HCT116 (cell line): ENCODE data around the gene ARL2BP. TPM values are rescaled to one million over a fixed set of nuclear protein-coding genes. Genes with fewer than 3 reads are reported as not detected.

Source experiments
- ATAC-seq: fragments of 200-7000 bp; cut with Tn5 transposase; 2 replicates; pipeline ENCODE4 v1.9.1; 2020; ENCODE audit warnings: mild to moderate bottlenecking, moderate library complexity
- BruUV-seq: library from RNA; stranded (reverse); fragments of 400-500 nt; replicated peaks from 2 replicates; lab custom pipeline; 2021; lab: Mats Ljungman, UMichigan
- CTCF ChIA-PET: fragments of 300-600 bp; sonication (Branson Sonifier 250); formaldehyde crosslinking; loops from one replicate; lab custom pipeline; 2021; ENCODE audit warnings: antibody characterized with exemption; lab: Charles Lee
- POLR2A ChIA-PET: fragments of 300-600, 350-600 bp; sonication (Branson Sonifier 250); formaldehyde crosslinking; loops from one replicate; lab custom pipeline; 2021; ENCODE audit warnings: antibody characterized with exemption; lab: Charles Lee
- RAD21 ChIA-PET, 2 experiments: fragments of 300-600 bp; sonication (Branson Sonifier 250); formaldehyde crosslinking; loops; one replicate each; lab custom pipeline; 2023; ENCODE audit warnings: low total read pairs in 2 of 2; ENCODE audit not compliant: uncharacterized antibody in 2 of 2, unreplicated experiment in 2 of 2, low non-redundant PET in 1 of 2; lab: Charles Lee
- DNase-seq: peaks from one replicate; pipeline ENCODE4 v3.0.0-alpha.2; 2010; ENCODE audit warnings: low read depth, low spot score
- H2AFZ ChIP-seq: fragments of 200-600 bp; shearing (Covaris generic), sonication (generic); 2 replicates; pipeline ENCODE4 v1.6.1; 2017; ENCODE audit warnings: low read depth, mixed run types, mixed read lengths, antibody characterized with exemption, low read length; ENCODE audit not compliant: poor library complexity, severe bottlenecking
- H3K27ac ChIP-seq: 2 replicates; pipeline ENCODE4 v1.5.1; 2012; ENCODE audit warnings: low read depth, low read length
- H3K27me3 ChIP-seq: fragments of 200-600 bp; sonication (generic); 2 replicates; pipeline ENCODE4 v1.6.1; 2016; ENCODE audit warnings: mixed run types, low read length, mixed read lengths; ENCODE audit not compliant: insufficient read depth
- H3K36me3 ChIP-seq, 2 experiments: fragments of 200-500 bp in 1 of 2; fragments of 200-600 bp in 1 of 2; sonication (Bioruptor generic) in 1 of 2; sonication (generic) in 1 of 2; 2 replicates each; pipeline versions ENCODE4 v1.5.1 to v1.6.1; 2014 to 2016; ENCODE audit warnings: low read length in 2 of 2, inconsistent platforms in 1 of 2, mixed read lengths in 1 of 2, mixed run types in 1 of 2; ENCODE audit not compliant: insufficient read depth in 2 of 2, control insufficient read depth in 1 of 2
- H3K4me1 ChIP-seq, 2 experiments: fragments of 200-600 bp in 1 of 2; sonication (generic) in 1 of 2; 2 replicates each; pipeline versions ENCODE4 v1.5.1 to v1.6.1; 2012 to 2017; ENCODE audit warnings: low read length in 2 of 2, inconsistent platforms in 1 of 2, mild to moderate bottlenecking in 1 of 2, mixed read lengths in 1 of 2, mixed run types in 1 of 2, moderate library complexity in 1 of 2; ENCODE audit not compliant: insufficient read depth in 2 of 2, control insufficient read depth in 1 of 2
- H3K4me2 ChIP-seq: fragments of 200-600 bp; sonication (generic); 2 replicates; pipeline ENCODE4 v1.6.1; 2017; ENCODE audit warnings: mixed run types, low read length, mixed read lengths
- H3K4me3 ChIP-seq, 2 experiments: fragments of 200-600 bp in 1 of 2; sonication (generic) in 1 of 2; replicated peaks in 1 of 2; 2 replicates each; pipeline ENCODE4 v1.5.1; 2011 to 2016; ENCODE audit warnings: low read length in 2 of 2, control low read depth in 1 of 2, low read depth in 1 of 2, mild to moderate bottlenecking in 1 of 2, mixed read lengths in 1 of 2, mixed run types in 1 of 2
- H3K79me2 ChIP-seq: fragments of 200-600 bp; sonication (generic); 2 replicates; pipeline ENCODE4 v1.6.1; 2017; ENCODE audit warnings: mild to moderate bottlenecking, mixed run types, low read length, moderate library complexity, mixed read lengths; ENCODE audit not compliant: insufficient read depth
- H3K9ac ChIP-seq: fragments of 200-600 bp; sonication (generic); 2 replicates; pipeline ENCODE4 v1.6.1; 2016; ENCODE audit warnings: low read length, mixed read lengths
- H3K9me2 ChIP-seq: fragments of 200-600 bp; sonication (generic), shearing (Covaris generic); 2 replicates; pipeline ENCODE4 v1.6.1; 2017; ENCODE audit warnings: mixed run types, mild to moderate bottlenecking, moderate library complexity; ENCODE audit not compliant: insufficient read depth
- H3K9me3 ChIP-seq, 2 experiments: fragments of 200-500 bp in 1 of 2; fragments of 200-600 bp in 1 of 2; sonication (Bioruptor generic) in 1 of 2; sonication (generic) in 1 of 2; 2 replicates each; pipeline ENCODE4 v1.6.1; 2014 to 2017; ENCODE audit warnings: low read length in 2 of 2, mixed read lengths in 2 of 2, inconsistent platforms in 1 of 2, low read depth in 1 of 2, mild to moderate bottlenecking in 1 of 2, mixed run types in 1 of 2, moderate library complexity in 1 of 2; ENCODE audit not compliant: control insufficient read depth in 1 of 2, insufficient read depth in 1 of 2
- H4K20me1 ChIP-seq: fragments of 200-600 bp; sonication (generic), shearing (Covaris generic); 2 replicates; pipeline ENCODE4 v1.6.1; 2017; ENCODE audit warnings: mixed run types, mild to moderate bottlenecking, moderate library complexity; ENCODE audit not compliant: insufficient read depth
- CBX3 ChIP-seq: IDR thresholded peaks from 2 replicates; pipeline ENCODE4 v1.6.1; 2012; ENCODE audit warnings: low read depth
- CEBPB ChIP-seq: IDR thresholded peaks from 2 replicates; pipeline ENCODE4 v1.6.1; 2012; ENCODE audit warnings: low read depth
- EGR1 ChIP-seq: IDR thresholded peaks from 2 replicates; pipeline ENCODE4 v1.6.1; 2012; ENCODE audit warnings: low read depth
- EZH2 ChIP-seq: fragments of 200-600 bp; sonication (generic); IDR thresholded peaks from 2 replicates; pipeline ENCODE4 v1.6.1; 2017; ENCODE audit warnings: antibody characterized with exemption, mixed run types
- EZH2phosphoT487 ChIP-seq: fragments of 200-600 bp; IDR thresholded peaks from 2 replicates; pipeline ENCODE4 v1.6.1; 2018; ENCODE audit warnings: antibody characterized with exemption, borderline replicate concordance
- FOSL1 ChIP-seq: IDR thresholded peaks from 2 replicates; pipeline ENCODE4 v1.6.1; 2012; ENCODE audit warnings: low read depth
- JUND ChIP-seq: IDR thresholded peaks from 2 replicates; pipeline ENCODE4 v1.6.1; 2012
- POLR2A ChIP-seq: IDR thresholded peaks from 2 replicates; pipeline ENCODE4 v1.7.0; 2011; ENCODE audit warnings: borderline replicate concordance; ENCODE audit not compliant: insufficient read depth, insufficient read length; ENCODE audit errors: extremely low read depth
- POLR2AphosphoS5 ChIP-seq: IDR thresholded peaks from 2 replicates; pipeline ENCODE4 v1.6.1; 2011; ENCODE audit warnings: mild to moderate bottlenecking, low read depth, low read length, moderate library complexity
- RAD21 ChIP-seq: IDR thresholded peaks from 2 replicates; pipeline ENCODE4 v1.6.1; 2012; ENCODE audit warnings: low read depth, mild to moderate bottlenecking
- SP1 ChIP-seq: IDR thresholded peaks from 2 replicates; pipeline ENCODE4 v1.6.1; 2012; ENCODE audit warnings: low read depth
- SRF ChIP-seq: IDR thresholded peaks from 2 replicates; pipeline ENCODE4 v1.6.1; 2012; ENCODE audit warnings: low read depth
- TCF7L2 ChIP-seq: IDR thresholded peaks from 2 replicates; pipeline ENCODE4 v1.7.0; 2011; ENCODE audit warnings: borderline replicate concordance, inconsistent platforms; ENCODE audit not compliant: insufficient read depth, insufficient read length; ENCODE audit errors: extremely low read depth
- YY1 ChIP-seq: IDR thresholded peaks from 2 replicates; pipeline ENCODE4 v1.6.1; 2011; ENCODE audit warnings: low read length, low read depth, moderate library complexity, mild to moderate bottlenecking; ENCODE audit not compliant: insufficient replicate concordance; ENCODE audit errors: extremely low read depth
- ZFX ChIP-seq: fragments of 450-650 bp; IDR thresholded peaks from 2 replicates; pipeline ENCODE4 v1.6.1; 2017
- ZNF274 ChIP-seq: fragments of 200-500 bp; sonication (Bioruptor generic); IDR thresholded peaks from 2 replicates; pipeline ENCODE4 v1.6.1; 2014; ENCODE audit warnings: mild to moderate bottlenecking, low read depth, low read length, inconsistent platforms
- intact Hi-C: fragments of 100-400 bp; cut with micrococcal nuclease; formaldehyde crosslinking; loops from 2 replicates; pipeline ENCODE4 v1.10.0; 2022
- total RNA-seq: library from RNA; stranded (reverse); gene quantifications from one replicate; pipeline ENCODE4 v1.2.1, GENCODE V29; 2021; ENCODE audit not compliant: unreplicated experiment
- TF ChIP-seq, protein P1 (sequence below): IDR thresholded peaks from 2 replicates; pipeline ENCODE4 v1.6.1; 2012
- TF ChIP-seq, protein P2 (sequence below): IDR thresholded peaks from 2 replicates; pipeline ENCODE4 v1.6.1; 2011; ENCODE audit warnings: mild to moderate bottlenecking, low read length, moderate library complexity; ENCODE audit not compliant: insufficient replicate concordance; ENCODE audit errors: extremely low read depth
- TF ChIP-seq, protein P3 (sequence below): IDR thresholded peaks from 2 replicates; pipeline ENCODE4 v1.6.1; 2012
- TF ChIP-seq, protein P4 (sequence below), 3 experiments: fragments of 200-600 bp in 1 of 3; sonication (generic) in 1 of 3; IDR thresholded peaks in 2 of 3; conservative IDR thresholded peaks in 1 of 3; 2 replicates each; pipeline ENCODE4 v1.5.1; 2012 to 2017; ENCODE audit warnings: low read depth in 2 of 3, low read length in 2 of 3, antibody characterized with exemption in 1 of 3, borderline replicate concordance in 1 of 3, control low read depth in 1 of 3, mild to moderate bottlenecking in 1 of 3, mixed read lengths in 1 of 3, mixed run types in 1 of 3, moderate library complexity in 1 of 3; ENCODE audit not compliant: insufficient read depth in 1 of 3

ARL2BP gene
- total RNA-seq, 1 experiment from 2014 or later = 28.8 TPM

DNA sequence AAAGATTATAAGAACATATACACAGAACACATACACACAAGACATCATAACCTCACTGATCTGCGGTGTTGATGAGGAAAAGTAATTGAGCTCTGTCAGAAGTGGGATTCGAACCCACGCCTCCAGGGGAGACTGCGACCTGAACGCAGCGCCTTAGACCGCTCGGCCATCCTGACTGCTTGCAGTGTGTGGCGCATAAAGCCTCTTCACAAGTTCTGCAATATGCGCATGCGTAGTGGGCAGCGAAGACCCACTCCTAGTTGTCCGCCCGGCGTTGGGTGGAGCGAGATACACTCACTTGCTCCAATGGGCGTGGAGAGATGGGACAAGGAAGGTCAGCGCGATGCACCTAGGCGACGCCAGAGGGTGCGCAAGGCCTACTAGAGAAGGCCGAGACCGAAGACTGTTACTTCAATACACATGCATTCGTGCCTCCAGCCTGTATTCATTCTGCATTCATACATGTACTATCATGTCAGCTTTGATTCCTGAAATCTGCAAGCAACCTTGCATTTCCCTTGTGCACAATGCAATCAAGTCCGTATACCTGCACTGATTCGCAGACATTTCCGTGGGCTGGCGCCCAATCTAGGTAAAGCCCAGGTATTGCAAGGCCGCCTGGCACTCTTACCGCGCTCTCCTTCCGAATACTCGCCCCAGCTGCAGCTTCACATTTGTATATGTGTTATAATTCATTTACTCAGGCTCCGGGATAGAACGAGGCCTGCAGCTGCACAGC, 55.5 kb downstream of the ARL2BP start (continued):
- TF ChIP-seq TCF7L2 (peak; percentile 14), YY1 (peak; percentile 43), RAD21 (peak; percentile 100), SRF (no peak), CEBPB (no peak), SP1 (no peak), EZH2 (no peak)
- TF ChIP-seq, protein P1, sequence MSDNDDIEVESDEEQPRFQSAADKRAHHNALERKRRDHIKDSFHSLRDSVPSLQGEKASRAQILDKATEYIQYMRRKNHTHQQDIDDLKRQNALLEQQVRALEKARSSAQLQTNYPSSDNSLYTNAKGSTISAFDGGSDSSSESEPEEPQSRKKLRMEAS = no peak; the same call in none of the 2 replicates
- TF ChIP-seq, protein P2, sequence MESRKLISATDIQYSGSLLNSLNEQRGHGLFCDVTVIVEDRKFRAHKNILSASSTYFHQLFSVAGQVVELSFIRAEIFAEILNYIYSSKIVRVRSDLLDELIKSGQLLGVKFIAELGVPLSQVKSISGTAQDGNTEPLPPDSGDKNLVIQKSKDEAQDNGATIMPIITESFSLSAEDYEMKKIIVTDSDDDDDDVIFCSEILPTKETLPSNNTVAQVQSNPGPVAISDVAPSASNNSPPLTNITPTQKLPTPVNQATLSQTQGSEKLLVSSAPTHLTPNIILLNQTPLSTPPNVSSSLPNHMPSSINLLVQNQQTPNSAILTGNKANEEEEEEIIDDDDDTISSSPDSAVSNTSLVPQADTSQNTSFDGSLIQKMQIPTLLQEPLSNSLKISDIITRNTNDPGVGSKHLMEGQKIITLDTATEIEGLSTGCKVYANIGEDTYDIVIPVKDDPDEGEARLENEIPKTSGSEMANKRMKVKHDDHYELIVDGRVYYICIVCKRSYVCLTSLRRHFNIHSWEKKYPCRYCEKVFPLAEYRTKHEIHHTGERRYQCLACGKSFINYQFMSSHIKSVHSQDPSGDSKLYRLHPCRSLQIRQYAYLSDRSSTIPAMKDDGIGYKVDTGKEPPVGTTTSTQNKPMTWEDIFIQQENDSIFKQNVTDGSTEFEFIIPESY = peak; percentile 30

DNA sequence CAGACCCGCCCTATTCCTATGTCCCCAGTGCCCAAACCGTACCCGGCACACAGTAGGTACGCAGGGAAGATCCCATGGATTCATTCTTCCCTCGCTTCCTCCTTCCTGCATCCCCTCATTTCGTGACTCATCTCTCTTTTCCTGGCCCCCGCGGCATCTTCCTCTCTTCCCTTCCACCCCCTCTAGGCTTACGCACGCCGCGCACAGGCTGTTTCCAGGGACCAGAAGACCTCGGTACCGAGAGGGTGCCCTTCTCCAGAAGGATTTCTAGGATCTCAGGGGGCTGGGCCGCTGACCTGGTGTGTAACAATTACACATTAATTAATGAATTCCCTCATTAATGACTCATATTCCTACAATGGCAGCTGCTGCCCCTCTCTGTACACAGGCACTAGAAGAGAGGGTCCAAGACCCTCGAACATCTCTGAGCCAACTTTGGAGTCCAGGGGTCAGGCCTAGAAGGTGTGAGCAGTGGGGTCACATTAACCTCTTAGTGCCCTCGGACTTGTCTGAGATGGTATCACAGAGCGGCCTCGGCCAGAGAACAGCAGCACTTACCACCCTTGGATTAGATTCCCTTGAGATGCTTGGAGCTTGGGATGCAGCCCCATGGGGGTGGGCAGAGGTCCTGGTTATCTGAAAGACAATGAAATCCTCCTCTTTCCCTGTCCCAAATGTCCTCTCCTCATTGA, 56.2 kb downstream of the ARL2BP start:
- CTCF ChIA-PET = interaction anchor here (1.0 to 6.2 kb wide), 4 partner anchors 113 to 161 kb away, joined by 3 to 126 read pairs (median 6); partner anchors contain the start of gene POLR2C
- no peak overlapping the region for H2AFZ ChIP-seq
- TF ChIP-seq YY1 = no peak
- TF ChIP-seq POLR2AphosphoS5 = no peak
- no peak for TF ChIP-seq ZNF274
- no peak for TF ChIP-seq CBX3
- no peak for TF ChIP-seq EZH2phosphoT487
- no peak for TF ChIP-seq EGR1
- TF ChIP-seq, protein P3, sequence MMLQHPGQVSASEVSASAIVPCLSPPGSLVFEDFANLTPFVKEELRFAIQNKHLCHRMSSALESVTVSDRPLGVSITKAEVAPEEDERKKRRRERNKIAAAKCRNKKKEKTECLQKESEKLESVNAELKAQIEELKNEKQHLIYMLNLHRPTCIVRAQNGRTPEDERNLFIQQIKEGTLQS = no peak
- TF ChIP-seq, protein P4, sequence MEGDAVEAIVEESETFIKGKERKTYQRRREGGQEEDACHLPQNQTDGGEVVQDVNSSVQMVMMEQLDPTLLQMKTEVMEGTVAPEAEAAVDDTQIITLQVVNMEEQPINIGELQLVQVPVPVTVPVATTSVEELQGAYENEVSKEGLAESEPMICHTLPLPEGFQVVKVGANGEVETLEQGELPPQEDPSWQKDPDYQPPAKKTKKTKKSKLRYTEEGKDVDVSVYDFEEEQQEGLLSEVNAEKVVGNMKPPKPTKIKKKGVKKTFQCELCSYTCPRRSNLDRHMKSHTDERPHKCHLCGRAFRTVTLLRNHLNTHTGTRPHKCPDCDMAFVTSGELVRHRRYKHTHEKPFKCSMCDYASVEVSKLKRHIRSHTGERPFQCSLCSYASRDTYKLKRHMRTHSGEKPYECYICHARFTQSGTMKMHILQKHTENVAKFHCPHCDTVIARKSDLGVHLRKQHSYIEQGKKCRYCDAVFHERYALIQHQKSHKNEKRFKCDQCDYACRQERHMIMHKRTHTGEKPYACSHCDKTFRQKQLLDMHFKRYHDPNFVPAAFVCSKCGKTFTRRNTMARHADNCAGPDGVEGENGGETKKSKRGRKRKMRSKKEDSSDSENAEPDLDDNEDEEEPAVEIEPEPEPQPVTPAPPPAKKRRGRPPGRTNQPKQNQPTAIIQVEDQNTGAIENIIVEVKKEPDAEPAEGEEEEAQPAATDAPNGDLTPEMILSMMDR (IDR thresholded peaks at IDR 0.05 in 2 of 3, conservative IDR thresholded peaks at IDR 0.05 in 1 of 3; ENCODE audit: borderline replicate concordance in 1 of 3, insufficient read depth in 1 of 3, low read depth in 2 of 3, low read length in 2 of 3) = no peak
- no peak for TF ChIP-seq SRF
- TF ChIP-seq SP1 = no peak
- TF ChIP-seq POLR2A = no peak
- no peak for TF ChIP-seq JUND
- no peak for TF ChIP-seq ZFX
- TF ChIP-seq FOSL1 = no peak
- TF ChIP-seq TCF7L2 = no peak

More for the DNA sequence above, 56.2 kb downstream of the ARL2BP start:
- ChIA-PET POLR2A (interaction anchor here (1.4 to 3.5 kb wide), 2 partner anchors 17 to 116 kb away, joined by 3 to 17 read pairs; no protein-coding TSS in a partner anchor), RAD21 (interaction anchor here (1.0 to 1.6 kb wide), 4 partner anchors 116 to 121 kb away, joined by 4 to 6 read pairs (median 4); no protein-coding TSS in a partner anchor)
- no peak overlapping the region for H3K9ac ChIP-seq
- no peaks in the 10 kb centered on the region for H3K36me3 ChIP-seq
- H3K79me2 ChIP-seq = no peaks in the 10 kb centered on the region
- H3K9me2 ChIP-seq = no peaks in the 10 kb centered on the region
- intact Hi-C loops = loop anchor here (2.0 to 5.0 kb wide), 2 partner anchors 56 to 219 kb away; partner anchors contain the start of gene ARL2BP
- DNase-seq (no peak), ATAC-seq (no peak)
- peaks cover 9 to 40% of the 10 kb centered on the region in 2 experiments for H3K4me1 ChIP-seq
- no peak overlapping the region for H3K27ac ChIP-seq
- BruUV-seq = no TSS peak
- peak overlapping the region; percentile 18 for H3K4me2 ChIP-seq
- no peaks in the 10 kb centered on the region for H3K27me3 ChIP-seq
- no peaks in the 10 kb centered on the region for H4K20me1 ChIP-seq
- no peaks in the 10 kb centered on the region for H3K9me3 ChIP-seq
- H3K4me3 ChIP-seq = no peak overlapping the region
